Panc1 (cell line): ENCODE measurements around the gene ENGASE. TPM values are rescaled to one million over a fixed set of nuclear protein-coding genes. Genes with fewer than 3 reads are reported as not detected.

ENCODE experiments used
- ATAC-seq: fragments of 200-7000 bp; cut with Tn5 transposase; 2 replicates; pipeline ENCODE4 v1.9.1; 2020; ENCODE audit warnings: mild to moderate bottlenecking, moderate library complexity
- BruUV-seq: library from RNA; stranded (reverse); fragments of 400-500 nt; replicated peaks from 2 replicates; lab custom pipeline; 2021; lab: Mats Ljungman, UMichigan
- CTCF ChIA-PET: fragments of 300-600 bp; sonication (Branson Sonifier 250); formaldehyde crosslinking; loops from one replicate; lab custom pipeline; 2022; ENCODE audit warnings: antibody characterized with exemption; lab: Charles Lee
- POLR2A ChIA-PET: fragments of 300-600 bp; sonication (Branson Sonifier 250); formaldehyde crosslinking; loops from one replicate; lab custom pipeline; 2022; ENCODE audit warnings: antibody characterized with exemption; lab: Charles Lee
- DNase-seq: peaks from one replicate; pipeline ENCODE4 v3.0.0-alpha.2; 2010; ENCODE audit warnings: low read depth, low spot score
- H3K27ac ChIP-seq: 2 replicates; pipeline ENCODE4 v1.5.1; 2011; ENCODE audit warnings: mild to moderate bottlenecking, low read length, inconsistent platforms
- H3K27me3 ChIP-seq: fragments of 200-500 bp; sonication (Bioruptor generic); 2 replicates; pipeline ENCODE4 v1.6.0; 2014; ENCODE audit warnings: low read length, inconsistent platforms; ENCODE audit not compliant: control insufficient read depth, insufficient read depth
- H3K36me3 ChIP-seq: fragments of 200-500 bp; sonication (Bioruptor generic); 2 replicates; pipeline ENCODE4 v1.5.1; 2014; ENCODE audit warnings: inconsistent platforms, mild to moderate bottlenecking, low read length, moderate library complexity; ENCODE audit not compliant: control insufficient read depth, insufficient read depth
- H3K4me1 ChIP-seq: 2 replicates; pipeline ENCODE4 v1.5.1; 2011; ENCODE audit warnings: inconsistent platforms, mild to moderate bottlenecking, low read length, moderate library complexity; ENCODE audit not compliant: control insufficient read depth, insufficient read depth
- H3K4me3 ChIP-seq, 2 experiments: 2 replicates each; pipeline ENCODE4 v1.5.1; 2011 to 2012; ENCODE audit warnings: low read depth in 2 of 2, low read length in 2 of 2, mild to moderate bottlenecking in 2 of 2, inconsistent platforms in 1 of 2, moderate library complexity in 1 of 2
- H3K9me3 ChIP-seq: fragments of 200-500 bp; sonication (Bioruptor generic); 2 replicates; pipeline ENCODE4 v1.5.1; 2014; ENCODE audit warnings: low read depth, mild to moderate bottlenecking, inconsistent platforms, low read length, moderate library complexity; ENCODE audit not compliant: control insufficient read depth, insufficient read depth
- POLR2AphosphoS5 ChIP-seq: IDR thresholded peaks from 2 replicates; pipeline ENCODE4 v1.6.1; 2012; ENCODE audit warnings: mild to moderate bottlenecking, low read depth, low read length, moderate library complexity
- SIN3A ChIP-seq: IDR thresholded peaks from 2 replicates; pipeline ENCODE4 v1.6.1; 2012; ENCODE audit warnings: low read depth, mild to moderate bottlenecking, low read length, moderate library complexity, borderline replicate concordance; ENCODE audit not compliant: insufficient read depth
- TCF7L2 ChIP-seq: IDR thresholded peaks from 2 replicates; pipeline ENCODE4 v1.6.1; 2011; ENCODE audit warnings: mild to moderate bottlenecking, low read depth, low read length, inconsistent platforms
- in situ Hi-C: cut with HindIII; loops from 2 replicates; pipeline ENCODE4 v1.10.0; 2016; ENCODE audit warnings: low sequenced_read_pairs, low pct_unique_long_range_greater_than_20kb
- intact Hi-C: fragments of 100-400 bp; cut with micrococcal nuclease; formaldehyde crosslinking; loops from one replicate; pipeline ENCODE4 v1.10.0; 2022; ENCODE audit not compliant: unreplicated experiment
- total RNA-seq: library from RNA; stranded (reverse); gene quantifications from one replicate; pipeline ENCODE4 v1.2.1, GENCODE V29; 2021; ENCODE audit not compliant: unreplicated experiment
- TF ChIP-seq, protein P1 (sequence below): fragments of 450-650 bp; IDR thresholded peaks from 2 replicates; pipeline ENCODE4 v1.5.1; 2017; ENCODE audit warnings: mild to moderate bottlenecking
- TF ChIP-seq, protein P2 (sequence below), 2 experiments: IDR thresholded peaks; 2 replicates each; pipeline ENCODE4 v1.6.1; 2011 to 2012; ENCODE audit warnings: low read depth in 2 of 2, control low read depth in 1 of 2, low read length in 1 of 2, mild to moderate bottlenecking in 1 of 2, moderate library complexity in 1 of 2; ENCODE audit not compliant: insufficient read depth in 1 of 2

Gene ENGASE
- total RNA-seq, 1 experiment from 2014 or later = 32.3 TPM

DNA sequence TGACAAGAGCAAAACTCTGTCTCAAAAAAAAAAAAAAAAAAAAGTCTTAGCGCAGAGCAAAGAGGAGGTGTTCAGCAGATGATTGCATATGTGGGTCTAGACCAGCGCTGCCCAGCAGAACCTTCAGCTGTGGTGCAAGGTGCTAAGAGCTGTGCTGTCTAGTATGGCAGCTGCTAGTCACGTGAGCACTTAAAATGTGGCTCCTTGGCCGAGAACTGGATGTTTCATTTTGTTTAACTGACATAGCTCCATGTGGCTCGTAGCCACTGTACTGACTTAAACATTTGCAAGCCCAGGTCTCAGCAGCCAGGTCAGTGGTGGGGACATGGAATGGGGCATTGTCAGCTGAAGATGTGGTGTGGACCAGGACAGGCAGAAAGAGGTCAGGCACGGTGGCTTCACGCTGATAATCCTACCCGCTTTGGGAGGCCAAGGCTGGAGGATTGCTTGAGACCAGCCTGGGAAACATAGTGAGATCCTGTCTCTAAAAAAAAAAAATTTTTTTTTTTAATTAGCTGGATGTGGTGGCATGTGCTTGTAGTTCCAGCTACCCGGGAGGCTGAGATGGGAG lies 41.5 kb upstream of the ENGASE start:
- DNase-seq = no peak

DNA sequence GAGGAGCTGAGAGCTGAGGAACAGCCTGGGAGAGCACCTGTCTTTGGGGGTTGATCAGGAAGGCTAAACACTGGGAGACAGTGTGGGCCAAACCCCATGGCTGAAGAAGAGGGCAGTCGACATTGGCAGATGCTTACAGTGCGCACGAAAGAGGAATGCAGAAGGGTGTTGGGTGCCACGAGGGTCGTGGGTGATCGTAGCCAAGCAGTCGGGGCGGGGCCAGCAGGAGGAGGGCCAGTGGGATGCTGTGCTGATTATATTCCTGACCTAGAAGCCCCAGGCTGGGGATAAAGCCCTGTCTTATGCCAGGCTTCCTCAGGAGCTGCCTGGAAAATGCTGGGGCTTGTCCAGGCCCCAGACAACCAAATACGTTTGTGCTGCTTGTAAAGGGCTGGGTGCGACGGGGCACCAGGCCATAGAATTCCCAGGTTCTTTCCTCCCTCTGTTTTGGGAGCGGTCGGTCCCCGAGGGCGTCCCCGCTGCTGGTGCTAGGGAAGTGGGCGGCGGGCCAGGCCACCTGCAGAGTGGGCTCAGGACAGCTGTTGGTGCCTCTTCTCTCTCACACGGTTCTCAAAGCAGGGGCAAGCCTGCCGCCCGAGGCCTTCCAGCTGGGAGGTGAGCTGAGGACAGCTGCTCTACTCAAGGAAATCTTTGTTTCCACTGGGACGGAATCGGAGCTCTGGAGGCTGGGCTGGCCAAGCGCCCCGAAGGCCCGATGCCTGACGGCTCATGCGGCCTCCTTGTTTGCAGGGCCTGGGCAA lies 40.7 kb upstream of the ENGASE start:
- H3K27me3 ChIP-seq = peaks cover 3% of the 10 kb centered on the region; the same call in 1 of the 2 replicates
- no TSS peak for BruUV-seq
- CTCF ChIA-PET = no interaction called here
- in situ Hi-C loops = no loop called here
- no peak overlapping the region for H3K4me3 ChIP-seq
- H3K9me3 ChIP-seq = no peaks in the 10 kb centered on the region
- POLR2A ChIA-PET = no interaction called here
- H3K27ac ChIP-seq = no peak overlapping the region
- TF ChIP-seq, protein P1, sequence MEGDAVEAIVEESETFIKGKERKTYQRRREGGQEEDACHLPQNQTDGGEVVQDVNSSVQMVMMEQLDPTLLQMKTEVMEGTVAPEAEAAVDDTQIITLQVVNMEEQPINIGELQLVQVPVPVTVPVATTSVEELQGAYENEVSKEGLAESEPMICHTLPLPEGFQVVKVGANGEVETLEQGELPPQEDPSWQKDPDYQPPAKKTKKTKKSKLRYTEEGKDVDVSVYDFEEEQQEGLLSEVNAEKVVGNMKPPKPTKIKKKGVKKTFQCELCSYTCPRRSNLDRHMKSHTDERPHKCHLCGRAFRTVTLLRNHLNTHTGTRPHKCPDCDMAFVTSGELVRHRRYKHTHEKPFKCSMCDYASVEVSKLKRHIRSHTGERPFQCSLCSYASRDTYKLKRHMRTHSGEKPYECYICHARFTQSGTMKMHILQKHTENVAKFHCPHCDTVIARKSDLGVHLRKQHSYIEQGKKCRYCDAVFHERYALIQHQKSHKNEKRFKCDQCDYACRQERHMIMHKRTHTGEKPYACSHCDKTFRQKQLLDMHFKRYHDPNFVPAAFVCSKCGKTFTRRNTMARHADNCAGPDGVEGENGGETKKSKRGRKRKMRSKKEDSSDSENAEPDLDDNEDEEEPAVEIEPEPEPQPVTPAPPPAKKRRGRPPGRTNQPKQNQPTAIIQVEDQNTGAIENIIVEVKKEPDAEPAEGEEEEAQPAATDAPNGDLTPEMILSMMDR = no peak
- TF ChIP-seq, protein P2, sequence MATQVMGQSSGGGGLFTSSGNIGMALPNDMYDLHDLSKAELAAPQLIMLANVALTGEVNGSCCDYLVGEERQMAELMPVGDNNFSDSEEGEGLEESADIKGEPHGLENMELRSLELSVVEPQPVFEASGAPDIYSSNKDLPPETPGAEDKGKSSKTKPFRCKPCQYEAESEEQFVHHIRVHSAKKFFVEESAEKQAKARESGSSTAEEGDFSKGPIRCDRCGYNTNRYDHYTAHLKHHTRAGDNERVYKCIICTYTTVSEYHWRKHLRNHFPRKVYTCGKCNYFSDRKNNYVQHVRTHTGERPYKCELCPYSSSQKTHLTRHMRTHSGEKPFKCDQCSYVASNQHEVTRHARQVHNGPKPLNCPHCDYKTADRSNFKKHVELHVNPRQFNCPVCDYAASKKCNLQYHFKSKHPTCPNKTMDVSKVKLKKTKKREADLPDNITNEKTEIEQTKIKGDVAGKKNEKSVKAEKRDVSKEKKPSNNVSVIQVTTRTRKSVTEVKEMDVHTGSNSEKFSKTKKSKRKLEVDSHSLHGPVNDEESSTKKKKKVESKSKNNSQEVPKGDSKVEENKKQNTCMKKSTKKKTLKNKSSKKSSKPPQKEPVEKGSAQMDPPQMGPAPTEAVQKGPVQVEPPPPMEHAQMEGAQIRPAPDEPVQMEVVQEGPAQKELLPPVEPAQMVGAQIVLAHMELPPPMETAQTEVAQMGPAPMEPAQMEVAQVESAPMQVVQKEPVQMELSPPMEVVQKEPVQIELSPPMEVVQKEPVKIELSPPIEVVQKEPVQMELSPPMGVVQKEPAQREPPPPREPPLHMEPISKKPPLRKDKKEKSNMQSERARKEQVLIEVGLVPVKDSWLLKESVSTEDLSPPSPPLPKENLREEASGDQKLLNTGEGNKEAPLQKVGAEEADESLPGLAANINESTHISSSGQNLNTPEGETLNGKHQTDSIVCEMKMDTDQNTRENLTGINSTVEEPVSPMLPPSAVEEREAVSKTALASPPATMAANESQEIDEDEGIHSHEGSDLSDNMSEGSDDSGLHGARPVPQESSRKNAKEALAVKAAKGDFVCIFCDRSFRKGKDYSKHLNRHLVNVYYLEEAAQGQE (IDR thresholded peaks at IDR 0.05; ENCODE audit: insufficient read depth in 1 of 2, low read depth in 2 of 2, low read length in 1 of 2) = no peak
- TF ChIP-seq TCF7L2 (no peak), POLR2AphosphoS5 (no peak), SIN3A (no peak)
- 0 out of 2 replicates have a peak, but pooled peaks cover 5% of the 10 kb centered on the region for H3K4me1 ChIP-seq
- intact Hi-C loops = no loop called here
- no peaks in the 10 kb centered on the region for H3K36me3 ChIP-seq
- DNase-seq (no peak), ATAC-seq (no peak)

More for the DNA sequence above, 41.5 kb upstream of the ENGASE start:
- ChIA-PET POLR2A (no interaction called here), CTCF (interaction anchor here (0.5 to 0.6 kb wide), 2 partner anchors 196 to 359 kb away, joined by 3 to 6 read pairs; no protein-coding TSS in a partner anchor)
- Histone ChIP-seq H3K27ac (no peak overlapping the region), H3K9me3 (no peaks in the 10 kb centered on the region), H3K4me1 (peaks cover 6% of the 10 kb centered on the region), H3K4me3 (no peak overlapping the region), H3K36me3 (no peaks in the 10 kb centered on the region), H3K27me3 (peaks cover 3% of the 10 kb centered on the region)
- intact Hi-C loops (no loop called here), in situ Hi-C loops (no loop called here)
- no peak for ATAC-seq
- TF ChIP-seq POLR2AphosphoS5 = no peak
- no peak for TF ChIP-seq TCF7L2
- TF ChIP-seq SIN3A = no peak
- TF ChIP-seq, protein P1 = no peak
- TF ChIP-seq, protein P2 (IDR thresholded peaks at IDR 0.05; ENCODE audit: insufficient read depth in 1 of 2, low read depth in 2 of 2, low read length in 1 of 2) = no peak
- no TSS peak for BruUV-seq
